Measurements from ENCODE around the gene EEF1AKMT1.
"Not testable (repeated sequence)": the region's sequence is repeated elsewhere in the genome, so short reads cannot be mapped to it uniquely, and the experiment has no call there.

The EEF1AKMT1 gene

DNA sequence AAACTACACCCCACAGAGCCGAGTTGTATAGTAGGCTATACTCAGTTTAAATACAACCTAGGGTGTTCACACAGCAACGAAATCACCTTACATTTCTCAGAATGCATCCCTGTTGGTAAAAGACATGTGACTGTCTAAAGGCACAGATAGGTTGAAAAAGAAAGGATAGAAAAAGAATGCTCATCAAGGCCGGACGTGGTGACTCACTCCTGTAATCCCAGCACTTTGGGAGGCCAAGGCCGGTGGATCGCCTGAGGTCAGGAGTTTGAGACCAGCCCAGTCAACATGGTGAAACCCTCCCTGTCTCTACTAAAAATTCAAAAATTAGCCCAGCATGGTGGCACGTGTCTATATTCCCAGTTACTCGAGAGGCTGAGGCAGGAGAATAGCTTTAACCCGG is 74.0 kb downstream of the EEF1AKMT1 start:
- DNase-seq (ENCODE audit: low read depth): no peak

- DNase-seq (ENCODE audit: low read depth): no peak
These were observed 77.7 kb downstream of the EEF1AKMT1 start for GRCh38 chr13:20696073-20696472.

DNA sequence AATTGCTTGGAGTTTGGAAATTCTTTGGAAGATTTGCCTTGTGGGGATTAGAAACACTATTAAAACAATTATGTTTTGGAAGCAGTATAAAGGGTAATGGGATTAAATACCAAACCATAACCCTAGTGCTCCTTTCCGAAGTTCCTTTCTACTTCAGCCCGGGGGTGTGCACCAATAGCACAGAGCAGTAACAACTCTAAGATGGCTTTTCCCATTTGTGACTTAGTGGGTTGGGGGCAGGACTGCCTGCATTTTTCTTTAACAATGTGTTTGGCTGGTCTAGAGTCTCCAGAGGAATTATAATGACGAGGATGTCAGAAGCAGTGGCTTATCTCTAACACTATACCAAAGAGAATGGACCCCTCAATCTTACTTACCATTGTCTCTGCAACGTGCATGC is 82.1 kb downstream of the EEF1AKMT1 start:
- no peak for DNase-seq (ENCODE audit: low read depth)

GRCh38 chr13:20689291-20689690 is 84.5 kb downstream of the EEF1AKMT1 start:
- no peak for DNase-seq (ENCODE audit: low read depth)

- no peak for DNase-seq (ENCODE audit: low read depth)
These were observed 86.7 kb downstream of the EEF1AKMT1 start for GRCh38 chr13:20686863-20687579.

- DNase-seq (ENCODE audit: low read depth): no peak
These were observed 87.6 kb downstream of the EEF1AKMT1 start for GRCh38 chr13:20686167-20686566.

GRCh38 chr13:20685092-20685491 is 88.7 kb downstream of the EEF1AKMT1 start:
- DNase-seq (ENCODE audit: low read depth): no peak

DNA sequence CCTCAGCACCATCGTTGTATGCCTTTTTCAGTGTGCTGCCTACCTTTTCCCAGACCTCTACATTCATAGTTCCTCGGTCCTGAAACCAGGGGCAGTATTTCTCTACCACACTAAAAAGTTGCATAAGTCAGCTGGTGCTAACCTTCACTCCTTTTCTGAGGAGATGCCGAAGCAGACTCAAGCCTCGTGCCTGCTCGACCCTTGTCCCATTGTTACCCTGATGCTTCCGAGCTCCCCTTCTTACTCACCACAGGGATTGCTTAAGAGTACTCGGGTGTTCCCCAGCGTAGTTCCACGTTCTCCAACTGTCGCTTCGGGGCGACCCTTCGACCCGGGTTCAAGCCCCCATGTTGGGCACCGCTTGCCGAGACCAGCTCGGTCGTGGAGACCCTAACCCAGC is 89.2 kb downstream of the EEF1AKMT1 start:
- no peak for DNase-seq (ENCODE audit: low read depth)

- no peak for DNase-seq (ENCODE audit: low read depth)
These were observed 89.7 kb downstream of the EEF1AKMT1 start for GRCh38 chr13:20684041-20684440.

GRCh38 chr13:20682061-20682460 is 91.7 kb downstream of the EEF1AKMT1 start:
- no peak for DNase-seq (ENCODE audit: low read depth)

GRCh38 chr13:20681481-20681880 is 92.3 kb downstream of the EEF1AKMT1 start:
- not testable (repeated sequence) for DNase-seq (ENCODE audit: low read depth)

DNA sequence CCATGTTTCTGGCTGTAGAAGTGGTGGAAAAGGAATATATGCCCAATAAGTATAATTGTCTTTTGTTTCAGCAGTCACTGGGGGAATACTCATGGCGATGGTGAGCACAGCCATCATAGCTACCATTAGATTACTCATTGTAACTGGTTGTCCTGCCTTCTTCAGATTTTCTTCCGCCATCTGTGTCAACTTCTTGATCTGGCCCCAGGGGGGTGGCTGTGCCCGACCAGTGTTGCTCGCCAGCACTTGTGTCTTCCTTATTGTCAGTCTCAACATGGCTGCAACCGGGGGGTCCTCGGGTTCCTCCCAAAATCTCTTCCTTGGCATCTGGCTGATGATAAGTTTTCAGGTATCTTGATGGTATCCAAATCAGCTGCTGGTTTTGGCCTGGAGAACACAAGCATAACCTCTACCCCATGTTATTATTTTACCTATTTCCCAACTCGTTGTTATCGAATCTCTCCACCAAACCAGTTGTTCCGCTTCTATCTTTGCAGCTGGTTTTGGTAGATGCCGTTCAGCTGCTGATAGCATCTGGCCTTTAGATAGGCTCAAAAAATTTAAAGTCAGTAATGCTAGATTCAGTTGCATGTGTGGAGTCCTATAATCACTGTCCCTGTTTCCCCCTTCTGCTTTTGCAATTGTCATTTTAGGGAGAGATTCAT is 93.2 kb downstream of the EEF1AKMT1 start:
- no peak for DNase-seq (ENCODE audit: low read depth)

- DNase-seq (ENCODE audit: low read depth): no peak
These were observed 93.9 kb downstream of the EEF1AKMT1 start for GRCh38 chr13:20679879-20680278.

All from activated T-helper 9 cell treated with anti-CD3 and anti-CD28 coated beads, Interleukin-2, amount 50 U/mL, for 16 hours (primary cell).